ENCODE results near the gene PWWP2B. TPM values are rescaled to one million over a fixed set of nuclear protein-coding genes. Genes with fewer than 3 reads are reported as not detected.

PWWP2B gene
- total and polyA plus RNA-seq, 2 of the 13 experiments (the other 11 are each of a cell fraction or from before 2014, with no cell fraction given), result 2.3 to 4.7 TPM

GRCh38 chr10:132455986-132456847 lies 59.2 kb downstream of the PWWP2B start (continued):
- TF ChIP-seq, protein P1, sequence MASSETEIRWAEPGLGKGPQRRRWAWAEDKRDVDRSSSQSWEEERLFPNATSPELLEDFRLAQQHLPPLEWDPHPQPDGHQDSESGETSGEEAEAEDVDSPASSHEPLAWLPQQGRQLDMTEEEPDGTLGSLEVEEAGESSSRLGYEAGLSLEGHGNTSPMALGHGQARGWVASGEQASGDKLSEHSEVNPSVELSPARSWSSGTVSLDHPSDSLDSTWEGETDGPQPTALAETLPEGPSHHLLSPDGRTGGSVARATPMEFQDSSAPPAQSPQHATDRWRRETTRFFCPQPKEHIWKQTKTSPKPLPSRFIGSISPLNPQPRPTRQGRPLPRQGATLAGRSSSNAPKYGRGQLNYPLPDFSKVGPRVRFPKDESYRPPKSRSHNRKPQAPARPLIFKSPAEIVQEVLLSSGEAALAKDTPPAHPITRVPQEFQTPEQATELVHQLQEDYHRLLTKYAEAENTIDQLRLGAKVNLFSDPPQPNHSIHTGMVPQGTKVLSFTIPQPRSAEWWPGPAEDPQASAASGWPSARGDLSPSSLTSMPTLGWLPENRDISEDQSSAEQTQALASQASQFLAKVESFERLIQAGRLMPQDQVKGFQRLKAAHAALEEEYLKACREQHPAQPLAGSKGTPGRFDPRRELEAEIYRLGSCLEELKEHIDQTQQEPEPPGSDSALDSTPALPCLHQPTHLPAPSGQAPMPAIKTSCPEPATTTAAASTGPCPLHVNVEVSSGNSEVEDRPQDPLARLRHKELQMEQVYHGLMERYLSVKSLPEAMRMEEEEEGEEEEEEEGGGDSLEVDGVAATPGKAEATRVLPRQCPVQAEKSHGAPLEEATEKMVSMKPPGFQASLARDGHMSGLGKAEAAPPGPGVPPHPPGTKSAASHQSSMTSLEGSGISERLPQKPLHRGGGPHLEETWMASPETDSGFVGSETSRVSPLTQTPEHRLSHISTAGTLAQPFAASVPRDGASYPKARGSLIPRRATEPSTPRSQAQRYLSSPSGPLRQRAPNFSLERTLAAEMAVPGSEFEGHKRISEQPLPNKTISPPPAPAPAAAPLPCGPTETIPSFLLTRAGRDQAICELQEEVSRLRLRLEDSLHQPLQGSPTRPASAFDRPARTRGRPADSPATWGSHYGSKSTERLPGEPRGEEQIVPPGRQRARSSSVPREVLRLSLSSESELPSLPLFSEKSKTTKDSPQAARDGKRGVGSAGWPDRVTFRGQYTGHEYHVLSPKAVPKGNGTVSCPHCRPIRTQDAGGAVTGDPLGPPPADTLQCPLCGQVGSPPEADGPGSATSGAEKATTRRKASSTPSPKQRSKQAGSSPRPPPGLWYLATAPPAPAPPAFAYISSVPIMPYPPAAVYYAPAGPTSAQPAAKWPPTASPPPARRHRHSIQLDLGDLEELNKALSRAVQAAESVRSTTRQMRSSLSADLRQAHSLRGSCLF (CRISPR knock-in tag; IDR thresholded peaks at IDR 0.05; ENCODE audit: borderline replicate concordance), result no peak
- TF ChIP-seq MTA1 (CRISPR knock-in tag; IDR thresholded peaks at IDR 0.05; ENCODE audit: borderline replicate concordance) (0 out of 2 replicates have a peak, but pooled peaks have one; percentile 2), FOXO4 (CRISPR knock-in tag; conservative IDR thresholded peaks at IDR 0.05) (0 out of 2 replicates have a peak, but pooled peaks have one; percentile 79), UBTF (CRISPR knock-in tag; IDR thresholded peaks at IDR 0.05) (no peak), ARID2 (CRISPR knock-in tag; IDR thresholded peaks at IDR 0.05; ENCODE audit: borderline replicate concordance) (no peak), POLR2AphosphoS2 (IDR thresholded peaks at IDR 0.05; ENCODE audit: low read depth, low read length) (no peak), ZNF530 (CRISPR knock-in tag; IDR thresholded peaks at IDR 0.05; ENCODE audit: low read depth) (no peak), MAX (IDR thresholded peaks at IDR 0.05) (peak; percentile 41; the same call in 1 of the 2 replicates), IKZF4 (CRISPR knock-in tag; IDR thresholded peaks at IDR 0.05; ENCODE audit: borderline replicate concordance, low read depth, not compliant biosample characterization) (peak; percentile 17), RNF2 (conservative IDR thresholded peaks at IDR 0.05; ENCODE audit: low read depth) (no peak), HNRNPL (IDR thresholded peaks at IDR 0.05; ENCODE audit: low read depth, low read length) (0 out of 2 replicates have a peak, but pooled peaks have one; percentile 13), MNT (IDR thresholded peaks at IDR 0.05) (peak; percentile 40; the same call in 1 of the 2 replicates), YEATS2 (CRISPR knock-in tag; IDR thresholded peaks at IDR 0.05; ENCODE audit: borderline replicate concordance) (no peak), ZNF414 (CRISPR knock-in tag; IDR thresholded peaks at IDR 0.05) (0 out of 2 replicates have a peak, but pooled peaks have one; percentile 22), HOXA3 (CRISPR knock-in tag; IDR thresholded peaks at IDR 0.05) (peak; percentile 27; the same call in 1 of the 2 replicates)
